Gastrocnemius medialis (tissue), 4 donors: ENCODE data around the gene EPHA4. TPM values are rescaled to one million over a fixed set of nuclear protein-coding genes. Genes with fewer than 3 reads are reported as not detected.

ENCODE experiments used
- ATAC-seq, 2 donors: fragments of 150-250 bp; one replicate each; pipeline ENCODE4 v1.9.1; 2016
- DNase-seq, 2 donors: peaks; one replicate each; pipeline ENCODE4 v3.0.0-alpha.2; 2019
- H3K27ac ChIP-seq, 4 donors: fragments of 200-600 bp; sonication (generic); 1 replicate in 1 of 4; 2 replicates in 3 of 4; pipeline ENCODE4 v1.5.1; 2016 to 2018; ENCODE audit warnings: mild to moderate bottlenecking in 2 of 4, moderate library complexity in 1 of 4
- H3K27me3 ChIP-seq, 3 donors: fragments of 200-600 bp; sonication (generic) in 2 of 3; 1 replicate in 1 of 3; 2 replicates in 2 of 3; pipeline versions ENCODE4 v1.5.1 to v1.6.0; 2016 to 2019; ENCODE audit warnings: mild to moderate bottlenecking in 1 of 3, moderate library complexity in 1 of 3
- H3K36me3 ChIP-seq, 2 donors: fragments of 200-600 bp; sonication (generic) in 1 of 2; one replicate each; pipeline ENCODE4 v1.5.1; 2017 to 2018
- H3K4me1 ChIP-seq, 2 donors: fragments of 200-600 bp; sonication (generic) in 1 of 2; one replicate each; pipeline ENCODE4 v1.5.1; 2016 to 2017; ENCODE audit warnings: mild to moderate bottlenecking in 2 of 2
- H3K4me3 ChIP-seq, 4 donors: fragments of 200-600 bp; sonication (generic) in 3 of 4; 1 replicate in 1 of 4; 2 replicates in 3 of 4; pipeline ENCODE4 v1.5.1; 2016 to 2019; ENCODE audit warnings: mild to moderate bottlenecking in 2 of 4
- H3K9me3 ChIP-seq, 3 donors: fragments of 200-600 bp; sonication (generic) in 2 of 3; 1 replicate in 1 of 3; 2 replicates in 2 of 3; pipeline ENCODE4 v1.5.1; 2016 to 2019
- POLR2A ChIP-seq, 2 donors: fragments of 450-650 bp; IDR thresholded peaks; one replicate each; pipeline ENCODE4 v1.6.1; 2017; ENCODE audit warnings: antibody characterized with exemption in 2 of 2, mild to moderate bottlenecking in 2 of 2, moderate library complexity in 2 of 2
- in situ Hi-C, 4 donors: fragments of 200-750 bp; cut with MboI; loops; one replicate each; pipeline versions ENCODE4 v1.15.0 to v1.8.0; 2017; ENCODE audit warnings: low sequenced_read_pairs in 4 of 4
- intact Hi-C: fragments of 100-400 bp; cut with DNase I; formaldehyde crosslinking; loops from one replicate; pipeline ENCODE4 v1.15.1; 2023; ENCODE audit warnings: low total_unique reads
- total RNA-seq, 4 donors: library from RNA; depleted of rRNA; stranded (reverse); fragments of >200 nt; gene quantifications; one replicate each; pipeline versions ENCODE4 v1.1.0 to v1.2.3, GENCODE V29; 2016
- TF ChIP-seq, protein P1 (sequence below), 5 experiments: fragments of 450-650 bp in 3 of 5; fragments of 200-600 bp in 2 of 5; sonication (generic) in 2 of 5; IDR thresholded peaks in 4 of 5; conservative IDR thresholded peaks in 1 of 5; 1 replicate in 4 of 5; 2 replicates in 1 of 5; pipeline ENCODE4 v1.5.1; 2016 to 2019; ENCODE audit warnings: antibody characterized with exemption in 5 of 5, mild to moderate bottlenecking in 3 of 5, moderate library complexity in 3 of 5

EPHA4 gene
- total RNA-seq, 4 donors from 2014 or later: 6.3 to 18.8 (median 13.0) TPM

DNA sequence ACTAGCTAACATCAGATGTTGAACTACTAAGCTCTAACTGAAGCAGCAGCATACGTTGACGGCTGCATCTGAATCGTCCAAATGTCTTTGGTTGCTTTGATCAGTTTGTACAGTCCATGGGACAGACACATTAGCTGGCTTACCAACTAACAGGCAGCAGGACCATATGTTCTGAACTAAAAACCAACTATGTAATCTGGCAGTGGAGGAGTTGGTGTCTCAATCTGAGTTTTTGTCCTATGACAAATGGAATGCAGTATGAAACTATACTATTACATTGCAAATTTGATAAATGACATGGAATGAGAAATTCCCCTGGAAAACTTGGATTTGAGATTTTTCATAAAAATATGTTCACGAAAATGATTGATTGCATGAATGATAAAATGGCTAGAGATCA, 79.5 kb downstream of the EPHA4 start:
- in situ Hi-C loops: no loop called here
- intact Hi-C loops: no loop called here
- no peak for ATAC-seq
- Histone ChIP-seq H3K27ac (no peak overlapping the region), H3K27me3 (no peaks in the 10 kb centered on the region), H3K9me3 (no peaks in the 10 kb centered on the region), H3K4me3 (no peak overlapping the region), H3K4me1 (no peaks in the 10 kb centered on the region), H3K36me3 (no peaks in the 10 kb centered on the region)
- TF ChIP-seq, protein P1, sequence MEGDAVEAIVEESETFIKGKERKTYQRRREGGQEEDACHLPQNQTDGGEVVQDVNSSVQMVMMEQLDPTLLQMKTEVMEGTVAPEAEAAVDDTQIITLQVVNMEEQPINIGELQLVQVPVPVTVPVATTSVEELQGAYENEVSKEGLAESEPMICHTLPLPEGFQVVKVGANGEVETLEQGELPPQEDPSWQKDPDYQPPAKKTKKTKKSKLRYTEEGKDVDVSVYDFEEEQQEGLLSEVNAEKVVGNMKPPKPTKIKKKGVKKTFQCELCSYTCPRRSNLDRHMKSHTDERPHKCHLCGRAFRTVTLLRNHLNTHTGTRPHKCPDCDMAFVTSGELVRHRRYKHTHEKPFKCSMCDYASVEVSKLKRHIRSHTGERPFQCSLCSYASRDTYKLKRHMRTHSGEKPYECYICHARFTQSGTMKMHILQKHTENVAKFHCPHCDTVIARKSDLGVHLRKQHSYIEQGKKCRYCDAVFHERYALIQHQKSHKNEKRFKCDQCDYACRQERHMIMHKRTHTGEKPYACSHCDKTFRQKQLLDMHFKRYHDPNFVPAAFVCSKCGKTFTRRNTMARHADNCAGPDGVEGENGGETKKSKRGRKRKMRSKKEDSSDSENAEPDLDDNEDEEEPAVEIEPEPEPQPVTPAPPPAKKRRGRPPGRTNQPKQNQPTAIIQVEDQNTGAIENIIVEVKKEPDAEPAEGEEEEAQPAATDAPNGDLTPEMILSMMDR (IDR thresholded peaks at IDR 0.05 in 4 of 5, conservative IDR thresholded peaks at IDR 0.05 in 1 of 5): no peak
- TF ChIP-seq POLR2A (IDR thresholded peaks at IDR 0.05): no peak
- no peak for DNase-seq

DNA sequence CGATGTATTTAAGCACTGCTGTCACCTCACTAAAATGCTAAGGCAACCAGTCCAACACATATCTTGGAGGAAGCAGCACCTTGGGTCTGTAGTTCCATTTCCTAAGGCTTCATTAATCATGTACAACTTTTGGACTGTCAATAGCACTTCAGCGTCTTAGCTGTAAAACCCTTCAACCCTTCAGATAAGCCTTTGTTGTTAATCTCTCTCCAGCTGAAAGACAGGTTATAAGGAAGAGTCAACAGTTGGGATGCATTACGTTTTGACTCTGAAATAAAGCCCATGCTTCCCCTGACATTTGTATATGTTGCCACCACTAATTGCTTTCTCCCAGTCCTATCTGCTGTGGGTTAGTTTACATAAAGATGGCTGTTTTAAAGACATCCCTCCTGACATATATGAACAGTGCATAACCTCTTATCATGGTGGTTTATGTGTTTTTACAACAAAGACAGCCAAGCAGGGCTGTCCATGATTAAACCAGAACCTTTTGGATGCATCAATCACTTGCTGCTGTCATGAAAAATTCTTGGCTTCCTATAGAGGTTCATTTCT, 81.5 kb downstream of the EPHA4 start:
- H3K4me1 ChIP-seq: no peaks in the 10 kb centered on the region
- in situ Hi-C loops: no loop called here

DNA sequence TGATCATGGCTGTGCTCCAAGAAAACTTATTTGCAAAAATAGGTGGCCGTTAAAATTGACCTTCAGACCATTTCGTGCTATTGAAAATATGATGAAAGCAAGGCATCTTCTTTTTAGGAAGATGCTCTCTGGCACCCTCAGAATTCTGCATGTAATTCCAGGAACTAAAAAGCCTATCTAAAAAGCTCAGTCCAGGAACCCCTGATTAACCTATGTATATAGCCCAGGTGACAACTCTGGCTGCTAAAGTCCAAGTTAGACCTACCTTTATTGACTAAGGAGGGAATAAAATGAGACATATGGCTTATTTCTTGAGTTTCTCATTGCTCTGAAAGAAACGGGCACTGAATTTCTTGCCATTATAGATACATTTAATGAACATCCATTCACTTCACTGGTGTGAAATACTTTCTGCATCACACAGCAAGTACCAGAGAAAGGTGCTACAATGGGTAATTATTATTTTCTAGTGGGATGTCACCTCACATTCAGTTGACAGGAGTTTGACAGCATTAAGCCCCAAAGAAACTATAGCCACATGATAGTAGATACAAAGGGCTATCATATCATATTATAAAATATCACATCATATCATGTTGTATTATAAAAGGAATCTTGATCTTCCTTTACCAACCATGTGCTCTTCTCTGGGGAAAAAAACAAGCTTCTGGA, 83.8 kb downstream of the EPHA4 start:
- Histone ChIP-seq H3K4me1 (peaks cover 0 to 8% of the 10 kb centered on the region in 2 donors), H3K9me3 (no peaks in the 10 kb centered on the region), H3K36me3 (no peaks in the 10 kb centered on the region), H3K27me3 (no peaks in the 10 kb centered on the region), H3K27ac (no peak overlapping the region), H3K4me3 (no peak overlapping the region)
- DNase-seq (no peak), ATAC-seq (no peak)
- intact Hi-C loops: loop anchor here (5.0 kb wide), 1 partner anchor 479 kb away; no protein-coding TSS in a partner anchor
- no peak for TF ChIP-seq POLR2A (IDR thresholded peaks at IDR 0.05)
- TF ChIP-seq, protein P1 (IDR thresholded peaks at IDR 0.05 in 4 of 5, conservative IDR thresholded peaks at IDR 0.05 in 1 of 5): no peak
- in situ Hi-C loops: no loop called here

More for the DNA sequence above, 81.5 kb downstream of the EPHA4 start:
- H3K27me3 ChIP-seq: no peaks in the 10 kb centered on the region
- intact Hi-C loops: no loop called here
- TF ChIP-seq, protein P1 (IDR thresholded peaks at IDR 0.05 in 4 of 5, conservative IDR thresholded peaks at IDR 0.05 in 1 of 5): no peak
- TF ChIP-seq POLR2A (IDR thresholded peaks at IDR 0.05): no peak
- no peak overlapping the region for H3K27ac ChIP-seq
- H3K36me3 ChIP-seq: no peaks in the 10 kb centered on the region
- no peak for ATAC-seq
- DNase-seq: no peak
- H3K9me3 ChIP-seq: no peaks in the 10 kb centered on the region
- H3K4me3 ChIP-seq: no peak overlapping the region

DNA sequence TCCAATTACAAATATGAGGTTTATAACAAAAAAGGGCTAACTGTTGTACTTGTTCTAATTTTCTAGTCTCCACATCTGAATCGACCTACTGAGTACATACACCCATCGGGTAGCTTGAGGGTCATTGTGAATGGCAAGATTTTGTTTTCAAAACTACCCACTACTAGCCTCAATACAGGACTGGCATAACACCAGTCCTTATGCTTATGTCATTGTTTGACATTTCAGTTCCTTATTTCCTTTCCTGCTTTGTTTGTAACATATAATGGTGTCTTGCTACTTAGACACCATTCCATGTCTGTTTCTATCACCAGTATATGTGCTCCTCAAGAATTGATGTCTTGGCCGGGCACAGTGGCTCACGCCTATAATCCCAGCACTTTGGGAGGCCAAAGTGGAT, 86.0 kb downstream of the EPHA4 start:
- H3K9me3 ChIP-seq: no peaks in the 10 kb centered on the region
- TF ChIP-seq, protein P1 (IDR thresholded peaks at IDR 0.05 in 4 of 5, conservative IDR thresholded peaks at IDR 0.05 in 1 of 5): no peak
- no peak for TF ChIP-seq POLR2A (IDR thresholded peaks at IDR 0.05)
- intact Hi-C loops: loop anchor here (5.0 kb wide), 1 partner anchor 481 kb away; no protein-coding TSS in a partner anchor
- no peaks in the 10 kb centered on the region for H3K36me3 ChIP-seq
- no peak for ATAC-seq
- DNase-seq: no peak
- H3K27ac ChIP-seq: no peak overlapping the region
- H3K4me3 ChIP-seq: no peak overlapping the region
- peaks cover 0 to 11% of the 10 kb centered on the region in 2 donors for H3K4me1 ChIP-seq
- no peaks in the 10 kb centered on the region for H3K27me3 ChIP-seq
- in situ Hi-C loops: no loop called here
